Endometrial microvascular endothelial cells (primary cell): ENCODE measurements around the gene TMOD1. TPM values are rescaled to one million over a fixed set of nuclear protein-coding genes. Genes with fewer than 3 reads are reported as not detected.
"Not testable (repeated sequence)": the region's sequence is repeated elsewhere in the genome, so short reads cannot be mapped to it uniquely, and the experiment has no call there.

Experiments
- in situ Hi-C: cut with HindIII; loops from 2 replicates; pipeline ENCODE4 v1.10.0; 2017; ENCODE audit warnings: low sequenced_read_pairs, low pct_unique_long_range_greater_than_20kb; ENCODE audit errors: inconsistent ontology term
- total RNA-seq: library from RNA; depleted of rRNA; stranded (reverse); fragments of >200 nt; gene quantifications from one replicate; pipeline ENCODE4 v1.2.3, GENCODE V29; 2015; ENCODE audit errors: inconsistent ontology term

TMOD1 gene
- total RNA-seq, 1 donor from 2014 or later: 0.56 TPM

GRCh38 chr9:97574101-97574571 lies 72.7 kb downstream of the TMOD1 start:
- in situ Hi-C loops: not testable (repeated sequence)

DNA sequence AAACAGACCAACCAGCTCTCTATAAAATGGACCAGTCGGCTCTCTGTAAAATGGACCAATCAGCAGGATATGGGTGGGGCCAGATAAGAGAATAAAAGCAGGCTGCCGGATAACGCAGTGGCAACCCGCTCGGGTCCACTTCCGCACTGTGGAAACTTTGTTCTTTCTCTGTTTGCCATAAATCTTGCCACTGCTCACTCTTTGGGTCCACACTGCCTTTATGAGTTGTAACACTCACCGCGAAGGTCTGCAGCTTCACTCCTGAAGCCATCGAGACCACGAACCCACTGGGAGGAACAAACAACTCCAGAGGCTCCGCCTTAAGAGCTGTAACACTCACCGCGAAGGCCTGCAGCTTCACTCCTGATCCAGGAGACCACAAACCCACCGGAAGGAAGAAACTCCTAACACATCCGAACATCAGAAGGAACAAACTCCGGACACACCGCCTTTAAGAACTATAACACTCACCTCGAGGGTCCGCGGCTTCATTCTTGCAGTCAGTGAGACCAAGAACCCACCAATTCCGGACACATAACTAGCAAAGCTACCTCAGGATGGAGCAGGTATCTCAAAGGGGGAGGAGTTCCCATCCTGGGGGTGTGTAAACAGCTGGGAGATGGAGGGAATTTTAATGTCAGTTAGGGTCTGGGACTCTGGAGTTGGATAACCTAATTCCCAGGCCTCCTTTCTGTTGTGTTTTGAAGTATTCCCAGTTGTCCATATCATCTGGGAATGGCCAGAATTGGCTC lies 73.6 kb downstream of the TMOD1 start:
- in situ Hi-C loops: not testable (repeated sequence)

- in situ Hi-C loops: no loop called here
Observed at GRCh38 chr9:97575673-97576200, 74.3 kb downstream of the TMOD1 start.

DNA sequence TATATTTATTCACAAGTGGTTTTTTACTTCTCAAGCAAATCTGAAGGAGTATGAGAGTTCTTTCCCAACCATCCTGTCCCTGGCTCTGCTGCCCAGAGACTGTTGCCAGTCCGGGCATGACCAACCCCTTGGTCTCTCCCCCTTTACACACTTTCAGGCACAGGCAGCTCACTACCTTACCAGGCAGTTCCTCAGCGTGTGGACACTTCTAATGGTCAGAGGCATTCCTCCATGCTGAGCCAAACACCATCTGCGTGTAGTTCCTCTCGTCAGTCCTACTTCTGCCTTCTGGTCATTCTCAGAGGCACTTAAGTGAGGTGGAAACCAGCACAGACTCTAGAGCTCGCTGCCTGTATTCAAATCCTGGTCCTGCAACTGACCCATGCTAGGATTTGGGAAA lies 75.6 kb downstream of the TMOD1 start:
- in situ Hi-C loops: no loop called here

GRCh38 chr9:97578846-97579245 lies 77.4 kb downstream of the TMOD1 start:
- in situ Hi-C loops: no loop called here

DNA sequence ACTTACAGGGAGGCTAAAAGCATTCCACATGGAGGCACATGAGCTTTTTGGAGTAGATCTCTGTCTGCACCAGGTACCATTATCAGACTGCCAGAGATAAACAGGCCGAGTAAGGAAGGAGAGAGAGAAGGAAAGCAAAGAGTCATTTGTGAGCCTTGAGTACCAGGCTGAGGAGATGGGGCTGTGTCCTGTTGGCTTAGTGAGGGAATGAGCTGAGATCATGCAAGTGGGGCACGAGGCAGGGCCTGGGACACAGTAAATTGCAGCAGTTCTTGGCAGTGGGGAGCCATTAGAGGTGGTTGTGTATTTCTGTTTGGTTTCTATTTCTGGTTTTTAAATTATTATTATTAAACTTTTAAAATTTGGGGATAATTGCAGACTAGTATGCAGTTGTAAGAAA lies 78.4 kb downstream of the TMOD1 start:
- in situ Hi-C loops: no loop called here

DNA sequence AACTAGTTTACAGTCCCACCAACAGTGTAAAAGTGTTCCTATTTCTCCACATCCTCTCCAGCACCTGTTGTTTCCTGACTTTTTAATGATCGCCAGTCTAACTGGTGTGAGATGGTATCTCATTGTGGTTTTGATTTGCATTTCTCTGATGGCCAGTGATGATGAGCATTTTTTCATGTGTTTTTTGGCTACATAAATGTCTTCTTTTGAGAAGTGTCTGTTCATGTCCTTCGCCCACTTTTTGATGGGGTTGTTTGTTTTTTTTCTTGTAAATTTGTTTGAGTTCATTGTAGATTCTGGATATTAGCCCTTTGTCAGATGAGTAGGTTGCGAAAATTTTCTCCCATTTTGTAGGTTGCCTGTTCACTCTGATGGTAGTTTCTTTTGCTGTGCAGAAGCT lies 80.1 kb downstream of the TMOD1 start:
- in situ Hi-C loops: not testable (repeated sequence)

GRCh38 chr9:97584778-97585177 lies 83.3 kb downstream of the TMOD1 start:
- in situ Hi-C loops: not testable (repeated sequence)

DNA sequence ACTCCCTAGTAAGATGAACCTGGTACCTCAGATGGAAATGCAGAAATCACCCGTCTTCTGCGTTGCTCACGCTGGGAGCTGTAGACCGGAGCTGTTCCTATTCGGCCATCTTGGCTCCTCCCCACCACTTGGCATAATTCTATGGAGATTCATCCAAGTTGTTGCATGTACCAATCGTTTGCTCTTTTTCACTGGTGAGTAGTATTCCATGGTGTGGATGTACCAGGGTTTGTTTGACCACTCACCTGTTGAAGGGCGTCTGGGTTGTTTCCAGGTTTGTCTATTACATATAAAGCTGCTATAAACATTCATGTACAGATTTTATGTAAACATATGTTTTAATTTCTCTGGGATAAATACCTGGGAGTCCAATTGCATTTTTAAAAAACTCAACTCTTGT lies 85.4 kb downstream of the TMOD1 start:
- in situ Hi-C loops: not testable (repeated sequence)

DNA sequence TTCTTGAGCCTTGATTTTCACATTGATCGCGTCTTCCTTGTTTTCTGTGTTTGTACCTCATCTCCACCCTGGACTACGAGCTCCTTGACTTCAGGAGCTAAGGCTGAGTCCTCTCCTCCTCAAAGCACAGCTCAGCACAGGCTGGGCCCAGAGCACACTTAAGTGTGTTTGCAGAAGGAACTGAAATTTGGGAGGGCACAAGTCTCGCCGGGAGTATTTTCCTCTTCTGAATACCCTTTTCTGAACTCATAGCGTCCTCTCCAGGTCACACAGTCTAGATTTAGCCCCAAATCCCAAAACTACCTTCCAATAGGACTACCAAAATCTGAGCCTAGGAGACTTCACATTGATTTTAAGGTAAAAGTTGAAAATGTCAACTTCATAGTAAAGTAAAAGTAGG lies 90.1 kb downstream of the TMOD1 start:
- in situ Hi-C loops: no loop called here

- in situ Hi-C loops: no loop called here
Observed at GRCh38 chr9:97592126-97592525, 90.7 kb downstream of the TMOD1 start.

GRCh38 chr9:97593960-97594359 lies 92.5 kb downstream of the TMOD1 start:
- in situ Hi-C loops: no loop called here

- in situ Hi-C loops: no loop called here
Observed at GRCh38 chr9:97594381-97594921, 93.0 kb downstream of the TMOD1 start.

GRCh38 chr9:97596906-97597305 lies 95.4 kb downstream of the TMOD1 start:
- in situ Hi-C loops: no loop called here

- in situ Hi-C loops: no loop called here
Observed at GRCh38 chr9:97598461-97599288, 97.2 kb downstream of the TMOD1 start.

- in situ Hi-C loops: no loop called here
Observed at GRCh38 chr9:97599314-97599846, 97.9 kb downstream of the TMOD1 start.

- in situ Hi-C loops: no loop called here
Observed at GRCh38 chr9:97600531-97601227, 99.2 kb downstream of the TMOD1 start.

DNA sequence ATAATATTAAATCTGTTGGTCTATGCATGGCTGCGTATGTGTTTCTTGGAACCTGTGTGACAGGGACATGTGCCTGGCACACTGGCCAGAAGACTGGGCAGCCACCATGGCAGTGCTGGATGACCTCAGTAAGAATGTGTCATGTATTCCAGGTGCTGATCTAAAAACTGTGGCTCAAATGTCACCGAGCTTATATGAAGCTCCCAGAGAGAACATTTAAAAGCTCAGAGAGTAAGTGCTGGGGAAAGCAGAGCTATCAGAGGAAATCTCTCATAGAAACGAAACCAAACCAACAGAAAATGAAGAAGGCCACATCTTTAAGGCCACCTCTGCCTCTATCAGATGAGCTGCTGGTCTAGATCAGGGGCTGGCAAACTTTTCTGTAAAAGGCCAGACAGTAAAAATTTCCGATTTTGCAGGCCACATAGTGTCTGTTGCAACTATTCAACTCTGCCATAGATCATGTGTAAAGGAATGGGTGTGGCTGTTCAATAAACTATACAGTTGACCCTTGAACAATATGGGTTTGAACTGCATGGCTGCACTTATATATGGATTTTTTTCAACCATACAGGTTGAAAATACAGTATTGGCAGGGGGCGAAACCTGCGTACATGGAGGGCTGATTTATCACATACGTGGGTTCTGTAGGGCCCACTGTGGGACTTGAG lies 99.9 kb downstream of the TMOD1 start:
- in situ Hi-C loops: no loop called here
